ENCODE results near the gene MRGPRG.
"Not testable (repeated sequence)": the region's sequence is repeated elsewhere in the genome, so short reads cannot be mapped to it uniquely, and the experiment has no call there.

Gene MRGPRG

GRCh38 chr11:3176487-3176886 lies 42.1 kb downstream of the MRGPRG start:
- DNase-seq (ENCODE audit: low read depth), result no peak

- no peak for DNase-seq (ENCODE audit: low read depth)
Observed at GRCh38 chr11:3175194-3175593, 43.4 kb downstream of the MRGPRG start.

- no peak for DNase-seq (ENCODE audit: low read depth)
Observed at GRCh38 chr11:3174387-3174786, 44.2 kb downstream of the MRGPRG start.

- no peak for DNase-seq (ENCODE audit: low read depth)
Observed at GRCh38 chr11:3173795-3174194, 44.8 kb downstream of the MRGPRG start.

GRCh38 chr11:3171931-3172560 lies 46.6 kb downstream of the MRGPRG start:
- no peak for DNase-seq (ENCODE audit: low read depth)

- no peak for DNase-seq (ENCODE audit: low read depth)
Observed at GRCh38 chr11:3170756-3171650, 47.6 kb downstream of the MRGPRG start.

GRCh38 chr11:3170044-3170755 lies 48.4 kb downstream of the MRGPRG start:
- peak; percentile 24 for DNase-seq (ENCODE audit: low read depth)

GRCh38 chr11:3169255-3170043 lies 49.2 kb downstream of the MRGPRG start:
- DNase-seq (ENCODE audit: low read depth), result peak; percentile 73

- DNase-seq (ENCODE audit: low read depth), result not testable (repeated sequence)
Observed at GRCh38 chr11:3168742-3169254, 49.8 kb downstream of the MRGPRG start.

Data from ELR (cell line).